GM18526 (cell line): ENCODE data around the gene RBPJL.

Experiments used
- POLR2A ChIP-seq: IDR thresholded peaks from 3 replicates; pipeline ENCODE4 v1.6.1; 2011; ENCODE audit not compliant: insufficient read length; ENCODE audit errors: extremely low read depth

The RBPJL gene

GRCh38 chr20:45306431-45306982, at the start of gene RBPJL:
TSS of gene RBPJL (plus strand) at chr20:45306840. CDS start at chr20:45306923, 83 bp downstream.
- no peak for TF ChIP-seq POLR2A

GRCh38 chr20:45257161-45257560, 49.5 kb upstream of the RBPJL start:
- no peak for TF ChIP-seq POLR2A

- TF ChIP-seq POLR2A = no peak
Observed at GRCh38 chr20:45257711-45258110, 48.9 kb upstream of the RBPJL start.

GRCh38 chr20:45258259-45258658, 48.4 kb upstream of the RBPJL start:
- no peak for TF ChIP-seq POLR2A

DNA sequence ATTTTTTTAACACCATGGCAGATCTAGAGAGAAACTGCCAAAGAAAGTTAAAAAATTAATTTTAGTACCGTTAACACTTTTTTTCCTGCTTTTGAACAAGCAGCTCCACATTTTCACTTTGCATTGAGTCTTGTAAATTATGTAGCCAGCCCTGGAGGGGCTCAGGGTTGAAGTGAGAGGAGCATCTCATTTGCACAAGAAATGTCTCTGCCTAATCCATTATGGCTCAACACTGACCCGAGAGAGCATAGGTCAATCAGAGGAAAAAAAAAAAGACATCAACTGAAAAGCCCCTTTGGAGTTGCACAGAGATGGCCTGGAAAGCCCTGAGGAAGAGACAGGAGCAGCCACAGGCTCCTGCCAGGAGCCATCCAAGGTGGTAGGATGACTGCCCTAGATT, 48.0 kb upstream of the RBPJL start:
- TF ChIP-seq POLR2A = no peak

DNA sequence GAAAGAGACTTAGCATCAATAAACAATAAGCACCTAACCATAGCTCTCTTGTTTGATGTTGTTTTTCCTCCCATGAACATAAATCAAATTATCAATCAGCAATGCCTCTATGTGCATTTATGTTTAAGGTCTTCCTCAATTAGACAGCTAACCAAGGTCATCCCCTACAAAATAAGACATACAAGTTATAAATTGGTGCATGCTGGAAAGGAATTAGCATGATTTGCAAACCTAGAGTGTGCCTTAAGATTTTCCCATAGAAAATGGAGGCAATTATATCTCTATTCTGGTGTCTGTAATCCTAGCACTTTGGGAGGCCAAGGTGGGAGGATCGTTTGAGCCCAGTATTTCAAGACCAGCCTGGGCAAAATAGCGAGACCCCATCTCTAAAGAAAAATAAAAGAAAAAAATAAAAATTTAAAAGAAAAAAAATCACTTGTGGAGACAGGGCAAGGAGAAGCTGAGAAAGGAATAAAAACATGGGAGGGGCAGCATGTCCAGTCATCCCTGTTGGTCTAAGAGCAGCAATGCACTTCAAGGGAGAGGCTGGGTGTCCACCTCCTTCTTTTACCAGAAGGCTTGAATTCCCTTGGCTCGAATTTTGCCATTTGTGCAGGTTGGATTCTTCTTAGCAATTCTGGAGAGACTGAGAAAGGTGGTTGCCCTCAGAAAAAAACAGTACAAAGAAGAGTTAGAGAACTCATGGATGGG, 42.9 kb upstream of the RBPJL start:
- TF ChIP-seq POLR2A = no peak

DNA sequence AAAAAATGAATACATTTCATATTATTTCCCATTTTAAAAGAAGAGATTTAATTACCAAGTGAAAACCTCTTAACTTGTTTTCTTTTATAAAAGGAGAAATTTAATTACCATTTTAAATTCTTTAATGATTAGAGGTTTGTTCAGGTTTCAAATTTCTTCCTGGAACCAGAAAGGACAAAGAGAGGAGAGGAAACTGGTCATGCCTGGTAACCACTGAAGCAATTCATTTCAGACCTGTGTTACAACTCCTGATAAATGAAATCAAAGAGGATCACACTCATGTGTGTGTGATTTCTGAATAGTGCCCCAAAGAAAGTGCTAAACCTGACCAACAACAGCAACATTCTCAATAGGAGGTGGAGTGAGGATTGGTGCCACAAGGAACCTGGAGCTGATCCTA, 39.7 kb upstream of the RBPJL start:
- TF ChIP-seq POLR2A = no peak

DNA sequence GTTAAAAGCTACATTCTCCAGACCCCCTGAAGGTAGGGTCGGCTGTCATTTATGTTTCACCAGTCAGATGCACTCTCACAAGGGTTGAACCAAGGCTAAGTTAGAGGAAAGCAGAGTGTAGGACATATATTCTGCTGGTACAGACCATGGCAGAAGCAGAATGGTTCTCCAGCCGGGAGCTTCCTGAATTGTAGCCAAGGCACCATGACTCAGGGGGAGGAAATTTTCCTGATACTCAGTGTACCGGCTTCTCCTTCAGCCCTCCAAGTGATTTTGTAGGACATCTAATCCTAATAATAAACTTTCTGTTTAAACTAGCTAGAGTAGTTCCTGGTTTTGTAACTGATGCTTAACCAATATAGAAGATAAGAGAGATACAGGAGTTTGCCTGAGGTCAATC, 38.1 kb upstream of the RBPJL start:
- TF ChIP-seq POLR2A = no peak

DNA sequence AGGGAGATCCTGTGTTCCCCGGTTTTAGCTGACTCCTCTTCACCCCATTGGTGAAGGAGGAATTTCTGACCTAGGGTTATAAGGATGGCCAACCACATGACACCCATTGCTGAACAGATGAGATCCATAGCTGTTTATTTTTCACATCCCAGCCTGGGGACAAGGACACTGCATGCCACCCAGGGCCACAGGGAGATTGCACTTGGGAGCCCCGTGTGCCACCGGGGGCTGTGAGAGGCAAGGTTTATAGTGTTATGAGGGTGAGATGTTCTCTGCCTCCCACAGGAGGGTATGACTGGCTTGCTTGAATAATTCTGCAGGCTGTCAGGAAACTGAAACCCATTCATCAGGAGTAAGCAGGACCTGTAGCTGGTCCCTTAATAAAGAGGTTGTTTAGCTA, 37.6 kb upstream of the RBPJL start:
- TF ChIP-seq POLR2A = no peak

DNA sequence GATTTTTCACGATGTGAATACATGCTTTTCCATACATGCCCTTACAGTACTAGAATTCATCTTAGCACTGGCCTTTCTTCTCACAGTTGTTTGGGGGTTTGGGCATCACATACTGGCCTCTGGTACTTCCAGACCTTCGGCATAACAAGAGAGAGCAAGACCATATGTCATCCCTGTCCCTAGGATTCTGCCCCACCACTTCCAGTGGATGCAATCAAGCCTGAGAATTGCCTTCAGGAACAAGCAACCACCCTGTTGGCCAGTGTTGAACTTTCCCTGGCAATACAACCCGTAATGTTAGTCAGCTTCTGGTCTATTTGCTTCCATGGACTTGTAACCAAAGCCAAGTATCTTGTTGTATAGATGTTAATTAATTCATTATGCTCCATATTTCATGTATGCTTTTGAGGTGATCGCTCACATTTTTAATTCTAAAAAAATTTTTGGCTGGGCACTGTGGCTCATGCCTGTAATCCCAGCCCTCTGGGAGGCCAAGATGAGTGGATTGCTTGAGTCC, 36.8 kb upstream of the RBPJL start:
- no peak for TF ChIP-seq POLR2A

- TF ChIP-seq POLR2A = no peak
Observed at GRCh38 chr20:45275338-45275737, 31.3 kb upstream of the RBPJL start.

GRCh38 chr20:45279992-45280391, 26.6 kb upstream of the RBPJL start:
- no peak for TF ChIP-seq POLR2A

DNA sequence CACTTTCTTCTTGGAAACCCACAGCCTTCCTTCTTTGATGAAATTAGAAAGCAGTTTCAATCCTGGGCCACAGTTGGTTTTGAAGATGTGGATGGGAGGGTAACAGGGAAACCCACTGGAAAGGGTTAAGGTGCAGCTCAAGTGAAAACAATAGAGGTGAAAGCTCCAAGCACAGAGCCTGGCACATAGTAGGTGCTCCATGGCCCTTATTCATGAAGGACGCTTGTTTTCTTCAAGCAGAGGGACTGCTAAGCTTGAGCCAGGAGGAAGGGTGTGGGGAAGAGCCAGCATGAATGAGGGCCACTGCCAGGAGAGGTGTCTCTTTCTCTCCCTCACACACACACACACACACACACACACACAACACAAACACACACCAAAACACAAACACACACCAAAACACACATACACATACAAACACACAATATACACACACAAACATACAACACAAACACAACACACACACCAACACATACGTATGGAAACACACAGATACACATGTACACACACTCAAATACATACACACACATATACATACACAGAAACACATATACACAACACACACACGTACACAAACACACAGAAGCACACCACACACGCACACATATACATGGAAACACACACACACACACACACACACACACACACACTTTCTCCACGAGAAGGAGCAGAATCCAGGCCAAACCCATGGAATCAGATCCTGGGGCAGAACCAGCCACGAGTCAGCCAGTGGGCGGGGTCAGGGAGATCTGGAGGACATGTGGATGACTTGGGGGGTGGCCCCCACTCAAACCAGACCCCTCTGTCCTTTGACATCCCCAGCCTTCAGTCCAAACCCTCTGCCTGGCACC, 23.7 kb upstream of the RBPJL start:
- no peak for TF ChIP-seq POLR2A

- TF ChIP-seq POLR2A = no peak
Observed at GRCh38 chr20:45283551-45284057, 23.0 kb upstream of the RBPJL start.

DNA sequence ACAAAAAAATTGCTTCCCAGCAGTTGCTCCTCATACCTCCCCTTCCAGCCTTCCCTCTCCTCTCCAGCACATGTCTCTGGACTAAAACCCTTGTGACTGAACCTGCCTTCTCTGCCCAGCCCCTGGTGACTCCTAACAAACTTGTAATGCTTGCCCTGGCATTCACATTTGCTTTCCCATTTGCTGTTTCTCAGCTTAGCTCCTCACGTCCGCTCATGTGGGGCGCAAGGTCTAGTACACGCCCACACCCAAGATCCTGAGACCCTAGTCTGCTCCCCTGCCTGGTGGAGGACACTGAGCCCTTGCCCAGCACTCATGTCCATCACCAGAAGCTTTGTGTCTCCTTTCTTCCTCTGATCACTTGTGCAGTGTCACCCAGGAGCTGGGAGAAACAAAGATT, 18.3 kb upstream of the RBPJL start:
- TF ChIP-seq POLR2A = no peak

- TF ChIP-seq POLR2A = no peak
Observed at GRCh38 chr20:45288860-45289259, 17.8 kb upstream of the RBPJL start.

DNA sequence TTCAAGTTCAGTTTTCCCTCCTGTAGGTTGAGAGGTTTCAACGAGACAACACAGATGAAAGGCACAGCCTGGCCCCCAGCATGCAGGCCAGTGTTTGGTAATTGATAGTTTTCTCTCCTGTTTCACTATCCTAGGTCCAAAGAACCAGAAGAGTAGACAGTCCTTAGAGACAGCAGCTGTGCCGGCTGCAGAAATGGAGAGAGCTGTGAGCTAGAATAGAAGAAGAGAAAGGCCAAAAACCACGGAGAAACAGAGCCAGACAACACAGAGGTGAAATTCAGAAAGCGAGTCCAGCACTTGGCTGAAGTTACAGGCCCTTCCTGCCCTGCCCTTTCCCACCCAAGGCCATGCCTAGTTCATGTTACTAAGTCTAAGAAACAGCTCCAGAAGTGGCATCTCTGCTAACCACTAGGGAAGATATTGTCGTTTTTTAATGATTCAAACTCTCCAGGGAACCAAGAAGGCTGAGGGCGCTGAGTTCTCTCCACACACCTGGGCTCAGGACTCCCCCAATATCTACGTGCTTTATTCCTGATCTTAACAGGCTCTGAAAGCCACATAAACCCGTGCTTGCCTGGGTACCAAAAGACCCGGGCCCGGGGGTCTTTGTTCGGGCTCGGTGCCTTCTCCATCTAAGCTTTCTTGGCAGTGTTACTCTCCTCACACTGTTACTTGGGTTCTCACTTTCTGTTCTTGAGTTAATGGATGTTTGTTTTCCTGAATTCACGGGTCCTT, 16.5 kb upstream of the RBPJL start:
- TF ChIP-seq POLR2A = no peak
